Purkinje cell (primary cell): ENCODE data around the gene SARNP. TPM values are rescaled to one million over a fixed set of nuclear protein-coding genes. Genes with fewer than 3 reads are reported as not detected.

Source experiments
- polyA plus RNA-seq: library from polyadenylated mRNA; unstranded; fragments of >200 nt; fragmentation: Nextera tagmentation; gene quantifications from 2 replicates; pipeline ENCODE4 v1.2.1, GENCODE V29; 2014

SARNP gene, protein sequence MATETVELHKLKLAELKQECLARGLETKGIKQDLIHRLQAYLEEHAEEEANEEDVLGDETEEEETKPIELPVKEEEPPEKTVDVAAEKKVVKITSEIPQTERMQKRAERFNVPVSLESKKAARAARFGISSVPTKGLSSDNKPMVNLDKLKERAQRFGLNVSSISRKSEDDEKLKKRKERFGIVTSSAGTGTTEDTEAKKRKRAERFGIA
- polyA plus RNA-seq, result 124 and 157 TPM in 2 replicates

DNA sequence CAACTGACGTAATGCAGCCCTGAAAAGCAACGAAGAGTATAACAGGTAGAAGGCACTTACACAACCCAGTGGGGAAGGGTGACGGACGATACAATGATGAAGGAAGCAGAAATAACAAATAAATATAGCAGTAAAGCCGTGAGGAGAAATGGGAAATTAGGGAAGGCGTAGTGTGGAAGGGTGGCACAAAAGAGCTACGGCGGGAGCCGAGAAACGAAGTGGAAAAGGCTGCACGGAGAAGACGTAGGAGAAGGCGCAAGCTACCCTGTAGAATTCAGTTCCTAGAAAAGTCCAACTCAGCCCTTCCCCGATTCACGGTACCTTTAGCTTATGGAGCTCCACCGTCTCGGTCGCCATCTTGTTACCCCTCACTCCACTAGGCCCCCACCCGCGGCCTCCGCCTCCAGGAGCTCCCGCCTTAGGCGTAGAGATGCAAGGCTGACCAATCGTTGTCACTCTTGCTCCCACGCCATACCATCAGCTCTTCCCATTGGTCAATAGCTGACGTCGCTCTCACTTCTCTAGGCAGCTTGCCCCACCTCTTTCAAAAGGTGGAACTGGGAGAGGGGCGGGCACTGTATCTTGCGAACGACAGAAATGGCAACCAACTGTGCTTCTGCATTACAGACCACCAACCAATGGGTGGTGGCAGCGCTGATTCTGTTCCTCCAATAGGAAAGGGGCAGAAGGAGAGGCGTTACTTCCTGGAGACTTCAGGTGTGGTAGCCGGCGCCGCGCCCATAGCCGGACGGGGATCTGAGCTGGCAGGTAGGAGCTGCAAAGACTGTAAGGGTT, at the start of gene SARNP, which contains the start of gene ORMDL2:
Gene SARNP (minus strand): TSS at position 380 of the 795 bp plus-strand sequence. CDS start 23 bp downstream, at position 357.
Gene ORMDL2 (plus strand): TSS at position 697 of the 795 bp plus-strand sequence. CDS start 959 bp downstream, outside the sequence.

DNA sequence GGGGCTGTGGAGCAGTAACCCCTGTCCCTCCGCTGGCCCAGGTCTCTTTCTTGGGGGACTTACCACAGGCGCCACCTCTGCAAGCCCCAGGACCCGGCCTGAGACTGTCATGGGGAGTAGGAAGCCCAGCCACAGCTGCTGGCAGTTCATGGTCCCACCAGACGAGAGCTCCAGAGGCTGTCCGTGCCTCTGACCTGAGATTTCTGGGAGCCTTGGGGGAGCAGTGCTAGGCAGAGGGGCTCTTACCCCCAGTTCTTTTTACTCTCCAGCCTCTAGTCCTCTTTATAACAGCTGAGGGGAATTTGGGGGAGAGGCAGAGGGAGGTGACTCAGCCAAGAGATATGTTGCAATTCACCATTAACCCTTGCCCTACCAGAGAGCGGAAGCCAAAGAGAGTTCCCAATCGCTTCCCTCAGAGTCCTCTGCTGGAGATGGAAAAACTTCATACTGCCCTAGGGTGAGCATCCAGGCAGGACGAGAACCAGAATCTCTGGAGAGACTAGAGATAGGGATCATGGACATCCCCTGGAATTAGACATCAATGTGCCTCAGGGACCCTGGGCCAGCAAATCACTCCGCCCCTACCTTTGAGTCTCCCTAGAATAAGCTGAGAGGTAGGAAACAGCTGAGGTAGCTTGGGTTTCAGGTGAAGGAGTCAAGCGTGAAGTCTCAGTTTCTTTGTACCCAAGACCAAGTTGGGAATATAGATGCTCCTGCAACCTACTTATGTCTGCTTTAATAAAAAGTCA, 25.3 kb upstream of the SARNP start, which contains the start of gene MMP19:
Gene MMP19 (minus strand): TSS at position 256 of the 749 bp plus-strand sequence. CDS start 106 bp downstream, at position 150.

DNA sequence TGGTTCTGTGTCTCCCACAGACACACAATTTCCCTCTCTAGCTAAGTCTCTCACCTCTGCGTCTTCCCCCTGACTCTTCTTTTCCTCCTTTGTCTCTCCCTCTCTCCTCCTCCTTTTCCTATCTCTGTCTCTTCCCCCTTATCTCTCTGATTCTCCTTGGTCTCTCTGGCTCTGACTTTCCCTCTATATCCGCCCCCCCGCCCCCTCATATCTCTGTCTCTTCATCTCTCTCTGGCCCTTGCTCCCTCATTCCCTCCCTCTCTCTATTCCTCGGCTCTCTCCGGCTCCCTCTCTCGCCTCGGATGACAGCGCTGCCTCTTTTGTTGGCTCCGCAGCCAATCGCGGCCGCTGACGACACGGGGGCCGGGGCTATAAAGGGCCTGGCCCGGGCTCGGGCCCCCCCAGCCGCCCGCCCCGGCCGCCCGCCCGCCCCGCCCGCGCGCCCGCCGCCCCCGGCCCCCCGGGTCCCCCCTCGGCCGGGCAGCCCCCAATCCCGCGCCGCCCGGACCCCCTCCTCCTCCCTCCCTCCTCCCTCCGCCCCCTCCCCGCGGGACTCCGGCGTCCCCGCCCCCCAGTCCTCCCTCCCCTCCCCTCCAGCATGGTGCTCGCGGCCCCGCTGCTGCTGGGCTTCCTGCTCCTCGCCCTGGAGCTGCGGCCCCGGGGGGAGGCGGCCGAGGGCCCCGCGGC, 74.7 kb downstream of the SARNP start, which contains the start of gene GDF11:
Gene GDF11 (plus strand): TSS at position 404 of the 687 bp plus-strand sequence. CDS start 195 bp downstream, at position 599.

DNA sequence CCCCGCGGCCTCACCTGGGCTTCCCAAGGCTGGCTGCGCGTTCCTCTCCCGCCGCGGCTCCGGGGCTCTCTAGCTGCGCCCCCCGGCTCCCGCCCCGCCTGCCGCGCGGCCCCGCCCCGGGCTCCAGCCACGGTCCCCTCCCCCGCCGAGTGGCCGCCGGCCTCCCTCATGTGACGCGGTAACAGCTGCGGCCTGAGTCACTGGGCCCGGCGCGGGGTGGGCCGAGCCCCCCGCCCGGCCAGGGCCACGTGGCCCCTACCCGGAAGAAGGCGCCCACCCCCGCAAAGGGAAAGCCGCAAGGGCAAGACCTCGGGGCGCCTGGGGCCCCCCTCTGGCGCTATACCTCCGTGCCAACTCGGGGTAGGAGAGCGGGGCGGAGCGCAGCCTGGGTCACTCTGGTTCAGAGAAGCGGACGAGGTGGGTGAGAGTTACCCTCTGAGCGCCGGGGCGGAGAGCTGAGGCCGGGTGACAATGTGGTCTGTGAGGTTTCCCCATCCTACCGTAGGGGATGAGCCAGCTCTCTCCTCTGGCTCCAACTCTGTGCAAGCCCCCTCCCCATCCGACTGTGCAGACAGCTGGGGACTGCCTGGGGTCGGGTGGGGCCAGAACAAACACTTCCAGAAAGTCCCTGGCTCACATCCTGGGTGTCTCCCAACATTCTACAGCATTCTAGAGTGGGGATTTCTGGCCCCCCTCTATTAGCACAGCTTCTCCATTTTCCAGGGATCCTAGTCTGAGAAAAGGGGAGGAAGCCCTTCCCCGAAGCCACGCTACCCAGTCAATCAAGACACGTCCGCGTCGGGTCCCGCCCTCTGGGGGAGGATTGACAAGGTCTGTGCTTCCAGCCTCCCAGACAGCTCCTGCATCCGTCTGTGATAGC, 88.3 kb downstream of the SARNP start, which contains the start of gene CD63:
Gene CD63 (minus strand): TSS at position 71 of the 880 bp plus-strand sequence. CDS start 668 bp downstream, outside the sequence.

DNA sequence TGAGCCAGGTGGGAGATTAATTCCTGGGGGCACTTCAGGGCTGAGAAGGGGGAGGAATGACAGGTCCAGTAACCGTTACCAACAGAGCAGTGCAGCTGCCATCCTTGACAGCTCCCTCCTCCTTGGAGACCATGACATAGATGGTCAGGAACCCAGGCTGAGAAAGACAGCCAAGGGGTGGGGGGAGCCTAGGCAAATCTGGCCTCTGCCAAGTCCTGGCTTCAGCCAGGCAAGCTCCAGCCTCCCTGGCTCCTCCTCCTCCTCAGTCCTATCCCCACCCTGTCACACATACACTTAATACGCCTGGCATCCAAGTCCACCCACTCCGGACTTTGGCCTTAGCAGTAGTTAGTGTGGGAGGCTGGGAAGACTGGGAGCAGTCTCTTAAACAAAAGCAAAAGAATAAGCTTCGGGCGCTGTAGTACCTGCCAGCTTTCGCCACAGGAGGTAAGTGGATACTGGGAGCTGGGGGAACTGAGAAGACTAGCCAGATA, 97.4 kb downstream of the SARNP start, which contains the start of gene RDH5:
Gene RDH5 (plus strand): TSS at position 323 of the 494 bp plus-strand sequence. CDS start 792 bp downstream, outside the sequence.

DNA sequence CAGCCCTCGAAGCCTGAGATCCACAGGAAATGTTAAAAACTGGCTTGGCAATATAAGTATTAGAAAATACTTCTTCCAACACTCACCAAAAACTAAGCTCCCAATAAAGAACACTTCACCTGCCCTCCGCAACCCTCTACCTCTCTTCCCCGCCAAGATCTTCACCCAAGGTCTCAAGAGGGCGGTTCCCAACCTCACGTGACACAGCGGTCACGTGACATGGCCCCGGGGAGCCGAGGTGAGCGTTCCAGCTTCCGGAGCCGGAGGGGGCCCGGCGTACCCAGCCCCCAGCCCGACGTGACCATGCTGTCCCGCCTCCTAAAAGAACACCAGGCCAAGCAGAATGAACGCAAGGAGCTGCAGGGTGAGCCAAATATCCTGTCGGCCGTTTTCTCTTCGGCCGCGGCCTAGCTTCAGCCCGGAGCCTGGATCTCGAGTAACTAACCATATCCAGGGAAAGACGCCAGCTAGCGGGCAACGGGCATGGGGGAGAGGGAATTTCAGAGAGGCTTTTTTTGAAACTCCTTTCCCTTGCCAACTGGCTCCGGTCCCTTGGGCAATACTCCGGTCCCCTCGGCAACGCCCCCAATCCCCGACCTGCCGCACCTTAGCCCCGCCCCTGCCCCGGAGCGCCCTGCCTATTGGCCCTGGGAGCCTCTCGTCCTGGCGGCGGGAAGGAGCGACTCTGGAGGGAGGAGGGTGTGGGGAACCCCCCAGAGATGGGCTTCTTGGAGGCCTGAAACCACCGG, 101.5 kb downstream of the SARNP start, which contains the start of gene BLOC1S1:
Gene BLOC1S1 (plus strand): TSS at position 214 of the 749 bp plus-strand sequence. CDS start 6 bp downstream, at position 220.

DNA sequence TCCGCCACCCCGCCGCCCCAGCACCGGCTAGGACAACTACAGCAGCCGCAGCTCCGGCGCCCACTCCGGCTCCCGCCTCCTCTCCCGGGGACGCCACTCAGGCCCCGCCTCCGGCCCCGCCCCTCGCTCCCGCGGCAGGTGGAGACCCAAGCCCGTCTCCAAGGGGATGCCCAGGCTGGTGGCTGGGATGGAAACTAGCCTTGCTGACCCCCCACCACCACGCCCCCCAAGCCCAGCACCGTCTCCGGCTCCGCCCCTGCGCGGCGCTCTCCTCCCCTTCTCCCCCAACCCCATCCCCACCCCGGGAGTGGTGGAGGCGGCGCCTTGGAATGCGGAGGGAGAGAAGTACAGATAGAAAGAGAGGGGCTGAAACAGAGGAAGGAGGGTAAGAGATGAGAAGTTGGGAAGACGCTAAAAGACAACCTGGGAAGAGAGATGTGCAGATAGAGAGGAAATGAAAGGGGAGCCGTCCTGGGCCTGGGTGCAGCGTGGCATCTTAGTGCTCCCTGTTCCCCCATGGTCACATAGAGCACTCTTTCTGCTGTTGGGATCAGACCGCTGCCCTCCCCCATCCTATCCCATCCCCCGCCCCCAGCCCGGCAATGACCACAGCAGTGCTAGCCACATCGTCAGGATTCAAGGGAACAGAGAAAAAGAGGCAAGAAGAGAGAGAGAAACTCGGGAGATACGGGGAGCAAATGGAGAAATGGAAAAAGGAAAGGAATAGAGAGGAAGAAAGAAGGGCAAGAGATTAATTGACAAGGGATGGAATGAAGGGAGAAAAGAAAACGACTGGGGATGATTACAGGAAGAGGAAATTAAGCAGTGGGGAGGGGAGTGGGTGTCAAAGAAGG, 109.5 kb downstream of the SARNP start, which contains the start of gene ITGA7:
Gene ITGA7 (minus strand): TSS at position 64 of the 854 bp plus-strand sequence. CDS start 222 bp downstream, outside the sequence.

Other genes with a start within 250 kb of the SARNP start
- not detected in 2 replicates for gene OR2AP1, start 245.3 kb downstream of the SARNP start, polyA plus RNA-seq
- gene OR10P1, start 180.8 kb downstream of the SARNP start, polyA plus RNA-seq, result not detected in 2 replicates
- gene ITGA7, start 109.8 kb downstream of the SARNP start, polyA plus RNA-seq, result 4.4 and 7.2 TPM in 2 replicates
- 240 and 247 TPM in 2 replicates for gene BLOC1S1, start 101.7 kb downstream of the SARNP start, polyA plus RNA-seq
- gene RDH5, start 97.3 kb downstream of the SARNP start, polyA plus RNA-seq, result 3.0 and 3.6 TPM in 2 replicates
- 172 and 244 TPM in 2 replicates for gene CD63, start 88.7 kb downstream of the SARNP start, polyA plus RNA-seq
- 15.2 and 20.9 TPM in 2 replicates for gene GDF11, start 74.6 kb downstream of the SARNP start, polyA plus RNA-seq
- 140 and 181 TPM in 2 replicates for gene ORMDL2, start 317 bp upstream of the SARNP start, polyA plus RNA-seq
- gene DNAJC14, start 11.9 kb upstream of the SARNP start, polyA plus RNA-seq, result 0.98 and 1.7 TPM in 2 replicates
- gene MMP19, start 25.2 kb upstream of the SARNP start, polyA plus RNA-seq, result not detected in 2 replicates
- gene PYM1, start 110.2 kb upstream of the SARNP start, polyA plus RNA-seq, result 19.0 and 28.9 TPM in 2 replicates
- gene DGKA, start 113.4 kb upstream of the SARNP start, polyA plus RNA-seq, result 2.0 and 9.5 TPM in 2 replicates
- gene PMEL, start 148.3 kb upstream of the SARNP start, polyA plus RNA-seq, result not detected in 2 replicates
- gene CDK2, start 149.1 kb upstream of the SARNP start, polyA plus RNA-seq, result 0.31 TPM in 1 of 2 replicates, not detected in the other
- 22.5 and 27.6 TPM in 2 replicates for gene RAB5B, start 156.4 kb upstream of the SARNP start, polyA plus RNA-seq
- gene SUOX, start 179.6 kb upstream of the SARNP start, polyA plus RNA-seq, result 10.7 and 20.8 TPM in 2 replicates
- gene IKZF4, start 203.3 kb upstream of the SARNP start, polyA plus RNA-seq, result 1.0 and 2.1 TPM in 2 replicates
- gene RPS26, start 224.2 kb upstream of the SARNP start, polyA plus RNA-seq, result 495 and 532 TPM in 2 replicates